Right lobe of liver (tissue), 6 donors: Measurements from ENCODE around the gene PSMD2. TPM values are rescaled to one million over a fixed set of nuclear protein-coding genes. Genes with fewer than 3 reads are reported as not detected.

ENCODE experiments used
- ATAC-seq, 4 donors: fragments of 200-7000 bp; cut with Tn5 transposase; one replicate each; pipeline ENCODE4 v1.9.1; 2020; ENCODE audit warnings: mild to moderate bottlenecking in 4 of 4, moderate library complexity in 4 of 4
- DNase-seq, 3 donors: peaks; one replicate each; pipeline ENCODE4 v3.0.0-alpha.2; 2020
- H3K27ac ChIP-seq, 3 donors: fragments of 200-600 bp; one replicate each; pipeline ENCODE4 v1.8.0; 2022
- H3K27me3 ChIP-seq, 2 donors: fragments of 200-600 bp; one replicate each; pipeline ENCODE4 v1.8.0; 2022
- H3K36me3 ChIP-seq, 4 donors: fragments of 200-600 bp; sonication (generic) in 1 of 4; one replicate each; pipeline versions ENCODE4 v1.5.1 to v1.8.0; 2017 to 2022; ENCODE audit warnings: control low read depth in 1 of 4
- H3K4me1 ChIP-seq, 4 donors: fragments of 200-600 bp; sonication (generic) in 1 of 4; one replicate each; pipeline versions ENCODE4 v1.5.1 to v1.8.0; 2017 to 2022; ENCODE audit warnings: control low read depth in 1 of 4
- H3K4me3 ChIP-seq, 3 donors: fragments of 200-600 bp; one replicate each; pipeline ENCODE4 v1.8.0; 2022
- H3K9me3 ChIP-seq, 4 donors: fragments of 200-600 bp; sonication (generic) in 1 of 4; one replicate each; pipeline versions ENCODE4 v1.5.1 to v1.8.0; 2017 to 2022; ENCODE audit warnings: control low read depth in 1 of 4
- CTCF ChIP-seq, 4 donors: fragments of 200-600 bp in 3 of 4; fragments of 450-650 bp in 1 of 4; IDR thresholded peaks; one replicate each; pipeline versions ENCODE4 v1.5.1 to v1.8.0; 2016 to 2022; ENCODE audit warnings: antibody characterized with exemption in 4 of 4, mild to moderate bottlenecking in 2 of 4
- POLR2A ChIP-seq: fragments of 450-650 bp; IDR thresholded peaks from one replicate; pipeline ENCODE4 v1.6.1; 2017; ENCODE audit warnings: antibody characterized with exemption, mild to moderate bottlenecking
- WGBS: methylation state at CpG from one replicate; pipeline ENCODE4 v1.1.6; 2018; ENCODE audit warnings: low coverage, low lambda C conversion rate; ENCODE audit not compliant: insufficient coverage; ENCODE audit errors: missing lambda C conversion rate; 5-methylcytosine and 5-hydroxymethylcytosine counted together
- intact Hi-C, 2 donors: fragments of 100-400 bp; cut with DNase I; formaldehyde crosslinking; loops; one replicate each; pipeline versions ENCODE4 v1.11.2 to v1.14.1; 2022
- total RNA-seq, 6 experiments: library from RNA; depleted of rRNA in 2 of 6; stranded (reverse); fragments of >200 nt in 2 of 6; fragmentation: NEBNext Ultra II Directional in 3 of 6; extraction: Animal tissue kit (Norgen Biotek cat#: 25700) in 3 of 6; gene quantifications; one replicate each; pipeline versions ENCODE4 v1.1.0 to v1.2.4, GENCODE V29; 2016 to 2023
- donor health status: DM: no; HTN: yes; CAD: no.
- donor health status: DM: no; HTN: no; CAD: no.
- donor health status: DM: no; HTN: no; CAD: no.
- donor health status: DM: no; HTN: yes; CAD: no.
- donor health status: DM: no; HTN: yes; CAD: no.

Gene PSMD2
- total RNA-seq, 6 experiments from 2014 or later: 85.5 to 153 (median 103) TPM

DNA sequence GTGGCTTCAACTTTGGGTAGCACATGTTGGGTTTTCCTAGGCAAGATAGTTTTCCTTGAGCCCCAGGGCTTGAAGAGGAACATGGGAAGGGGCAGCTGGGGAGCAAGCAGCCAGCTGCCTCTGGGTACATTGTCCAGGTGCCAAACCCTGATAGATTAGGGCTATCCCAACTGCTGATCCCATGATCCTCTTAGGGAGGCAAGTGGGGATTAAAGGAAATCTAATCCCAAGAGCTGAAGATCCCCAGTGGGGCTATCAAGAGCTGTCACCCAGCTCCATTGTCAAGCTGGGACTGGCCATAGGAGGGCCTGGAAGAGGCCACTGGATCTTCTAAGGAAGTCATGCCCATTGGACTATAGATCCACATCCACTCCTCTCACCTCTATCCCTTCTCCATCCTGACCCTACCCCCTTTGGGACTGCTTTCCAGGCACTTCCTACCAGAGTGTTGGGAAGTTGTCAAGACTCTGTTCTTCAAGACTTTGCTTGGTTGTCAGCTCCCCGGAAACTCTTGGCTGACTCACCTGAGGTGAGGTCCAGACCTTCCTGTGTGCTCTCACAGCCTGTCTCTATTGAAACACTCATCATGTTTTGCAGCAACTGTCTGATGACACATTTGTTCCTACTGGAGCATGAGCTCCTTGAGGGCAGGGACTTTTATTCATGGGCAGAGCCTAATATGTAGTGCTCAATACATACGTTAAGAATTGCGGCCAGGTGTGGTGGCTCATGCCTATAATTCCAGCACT lies 43.6 kb upstream of the PSMD2 start:
- TF ChIP-seq CTCF (IDR thresholded peaks at IDR 0.05) (no peak), POLR2A (no peak)
- no peaks in the 10 kb centered on the region for H3K27me3 ChIP-seq
- H3K4me1 ChIP-seq: peaks cover 0 to 3% (median under 1%) of the 10 kb centered on the region in 4 donors
- no peak for ATAC-seq
- H3K9me3 ChIP-seq: no peaks in the 10 kb centered on the region
- H3K36me3 ChIP-seq: no peaks in the 10 kb centered on the region
- H3K4me3 ChIP-seq: no peak overlapping the region
- WGBS: 87% methylated on average over 3 of the region's 3 CpGs
- DNase-seq: no peak
- intact Hi-C loops: no loop called here
- no peak overlapping the region for H3K27ac ChIP-seq

DNA sequence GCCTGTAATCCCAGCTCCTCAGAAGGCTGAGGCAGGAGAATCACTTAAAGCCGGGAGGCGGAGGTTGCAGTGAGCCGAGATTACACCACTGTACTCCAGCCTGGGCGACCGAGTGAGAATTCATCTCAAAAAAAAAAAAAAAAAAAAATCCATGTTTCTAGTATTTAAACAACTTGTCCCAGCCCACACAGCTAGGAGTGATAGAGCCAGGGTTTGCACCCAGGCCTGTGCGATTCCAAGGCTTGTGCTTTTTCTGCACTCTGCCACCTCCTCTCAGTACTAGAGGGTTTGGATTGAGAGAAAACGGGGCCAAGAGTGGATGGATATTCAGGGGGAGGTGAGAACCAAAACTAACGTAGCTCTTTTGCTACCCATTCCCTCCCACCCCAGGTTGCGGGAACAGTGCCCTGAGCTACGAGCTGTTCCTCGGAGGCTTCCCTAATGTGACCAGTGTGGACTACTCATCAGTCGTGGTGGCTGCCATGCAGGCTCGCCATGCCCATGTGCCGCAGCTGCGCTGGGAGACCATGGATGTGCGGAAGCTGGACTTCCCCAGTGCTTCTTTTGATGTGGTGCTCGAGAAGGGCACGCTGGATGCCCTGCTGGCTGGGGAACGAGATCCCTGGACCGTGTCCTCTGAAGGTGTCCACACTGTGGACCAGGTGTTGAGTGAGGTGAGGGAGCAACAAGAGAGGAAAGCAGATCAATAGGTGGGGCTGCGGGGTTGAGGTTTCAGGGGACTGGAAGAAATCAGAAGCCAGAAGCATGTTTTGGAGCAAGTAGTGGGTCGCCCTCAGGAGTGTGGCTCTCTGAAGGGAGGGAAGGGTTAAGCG lies 41.7 kb upstream of the PSMD2 start:
- TF ChIP-seq CTCF (IDR thresholded peaks at IDR 0.05) (no peak), POLR2A (no peak)
- no peaks in the 10 kb centered on the region for H3K27me3 ChIP-seq
- intact Hi-C loops: no loop called here
- no peaks in the 10 kb centered on the region for H3K36me3 ChIP-seq
- DNase-seq (no peak), ATAC-seq (no peak)
- H3K9me3 ChIP-seq: no peaks in the 10 kb centered on the region
- H3K4me3 ChIP-seq: no peak overlapping the region
- H3K4me1 ChIP-seq: peaks cover 0 to 14% (median 0%) of the 10 kb centered on the region in 4 donors
- WGBS: 94% methylated on average over 22 of the region's 23 CpGs
- no peak overlapping the region for H3K27ac ChIP-seq

DNA sequence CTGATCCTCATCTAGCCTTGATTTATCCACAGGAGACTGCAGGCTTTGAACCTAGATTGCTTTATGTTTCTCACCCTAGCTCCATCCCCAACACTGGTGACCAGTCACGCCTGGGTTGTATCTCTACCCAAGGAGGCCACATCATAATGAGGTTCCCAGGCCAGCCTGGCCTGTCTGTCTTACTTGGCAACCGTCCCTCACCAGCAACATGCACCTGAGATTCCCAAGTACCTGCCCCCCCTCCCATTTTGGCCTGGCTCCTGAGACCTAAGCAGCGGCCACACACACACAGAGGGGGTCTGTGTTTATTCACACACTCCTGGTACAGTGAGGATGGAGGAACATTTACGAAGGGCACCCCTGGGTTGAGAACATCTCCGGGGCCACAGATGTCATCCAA lies 40.1 kb upstream of the PSMD2 start:
- H3K27ac ChIP-seq: no peak overlapping the region
- intact Hi-C loops: no loop called here
- DNase-seq (no peak), ATAC-seq (no peak)
- no peaks in the 10 kb centered on the region for H3K9me3 ChIP-seq
- 95% methylated on average over 4 of the region's 5 CpGs for WGBS
- H3K4me3 ChIP-seq: no peak overlapping the region
- no peaks in the 10 kb centered on the region for H3K27me3 ChIP-seq
- H3K36me3 ChIP-seq: no peaks in the 10 kb centered on the region
- H3K4me1 ChIP-seq: peaks cover 0 to 19% (median 0%) of the 10 kb centered on the region in 4 donors
- no peak for TF ChIP-seq CTCF (IDR thresholded peaks at IDR 0.05)
- no peak for TF ChIP-seq POLR2A

- no peak overlapping the region for H3K4me3 ChIP-seq
- no peak overlapping the region for H3K27ac ChIP-seq
- peaks cover 0 to 19% (median 0%) of the 10 kb centered on the region in 4 donors for H3K4me1 ChIP-seq
- no peaks in the 10 kb centered on the region for H3K36me3 ChIP-seq
- DNase-seq (no peak), ATAC-seq (peak in 1 of 4 donors; percentile 5)
- H3K9me3 ChIP-seq: no peaks in the 10 kb centered on the region
- H3K27me3 ChIP-seq: no peaks in the 10 kb centered on the region
- 52% methylated on average over 8 of the region's 28 CpGs for WGBS
- no peak for TF ChIP-seq POLR2A
- TF ChIP-seq CTCF (IDR thresholded peaks at IDR 0.05): no peak
- intact Hi-C loops: no loop called here
Measured at GRCh38 chr3:184259396-184259877, 39.6 kb upstream of the PSMD2 start.
